GM23338 (cell line): ENCODE data around the gene COX11. TPM values are rescaled to one million over a fixed set of nuclear protein-coding genes. Genes with fewer than 3 reads are reported as not detected.

ENCODE experiments used
- ATAC-seq: fragments of 200-7000 bp; cut with Tn5 transposase; 3 replicates; pipeline ENCODE4 v1.9.1; 2020
- DNase-seq: peaks from one replicate; pipeline ENCODE4 v3.0.0-alpha.2; 2015; ENCODE audit warnings: low spot score
- H2AFZ ChIP-seq: fragments of 200-600 bp; sonication (generic); 2 replicates; pipeline ENCODE4 v1.8.0; 2016; ENCODE audit warnings: antibody characterized with exemption, mild to moderate bottlenecking, moderate library complexity
- H3F3A ChIP-seq: fragments of 200-600 bp; sonication (generic); replicated peaks from 2 replicates; pipeline ENCODE4 v1.8.0; 2017; ENCODE audit warnings: antibody characterized with exemption, mixed run types, low read depth
- H3K27ac ChIP-seq: fragments of 200-600 bp; sonication (generic); 2 replicates; pipeline ENCODE4 v1.6.1; 2016; ENCODE audit warnings: low read depth
- H3K27me3 ChIP-seq: fragments of 200-600 bp; sonication (generic); 2 replicates; pipeline ENCODE4 v1.8.0; 2016; ENCODE audit warnings: mild to moderate bottlenecking, mixed run types, moderate library complexity; ENCODE audit not compliant: insufficient read depth
- H3K36me3 ChIP-seq: fragments of 200-600 bp; sonication (generic); 2 replicates; pipeline ENCODE4 v1.8.0; 2016; ENCODE audit warnings: mild to moderate bottlenecking; ENCODE audit not compliant: insufficient read depth
- H3K4me1 ChIP-seq: fragments of 200-600 bp; sonication (generic); 2 replicates; pipeline ENCODE4 v1.8.0; 2016; ENCODE audit warnings: mild to moderate bottlenecking, moderate library complexity; ENCODE audit not compliant: insufficient read depth
- H3K4me2 ChIP-seq: fragments of 200-600 bp; sonication (generic); 2 replicates; pipeline ENCODE4 v1.7.1; 2017; ENCODE audit warnings: mixed run types
- H3K4me3 ChIP-seq: fragments of 200-600 bp; sonication (generic); 2 replicates; pipeline ENCODE4 v1.6.1; 2016; ENCODE audit warnings: mixed run types
- H3K79me2 ChIP-seq: fragments of 200-600 bp; sonication (generic); replicated peaks from 2 replicates; pipeline ENCODE4 v1.8.0; 2017; ENCODE audit warnings: mild to moderate bottlenecking; ENCODE audit not compliant: insufficient read depth
- H3K9me2 ChIP-seq: fragments of 200-600 bp; sonication (generic); 2 replicates; pipeline ENCODE4 v1.8.0; 2017; ENCODE audit not compliant: insufficient read depth
- H4K20me1 ChIP-seq: fragments of 200-600 bp; sonication (generic); replicated peaks from 2 replicates; pipeline ENCODE4 v1.8.0; 2017; ENCODE audit warnings: mild to moderate bottlenecking; ENCODE audit not compliant: insufficient read depth
- H3K27ac Mint-ChIP-seq: 2 replicates; pipeline ENCODE4 v1.8.0; 2020; ENCODE audit warnings: inconsistent platforms, mild to moderate bottlenecking, moderate library complexity, mixed read lengths
- H3K27me3 Mint-ChIP-seq: 3 replicates; pipeline ENCODE4 v1.8.0; 2022; ENCODE audit warnings: low read depth, mild to moderate bottlenecking, moderate library complexity, mixed read lengths, inconsistent platforms; ENCODE audit not compliant: insufficient read depth, poor library complexity
- H3K36me3 Mint-ChIP-seq: 3 replicates; pipeline ENCODE4 v1.8.0; 2021; ENCODE audit warnings: low read depth, mild to moderate bottlenecking, inconsistent platforms, moderate library complexity, mixed read lengths
- H3K4me1 Mint-ChIP-seq: 3 replicates; pipeline ENCODE4 v1.8.0; 2020; ENCODE audit warnings: mild to moderate bottlenecking, inconsistent platforms, mixed read lengths
- H3K4me3 Mint-ChIP-seq: 3 replicates; pipeline ENCODE4 v1.8.0; 2021; ENCODE audit warnings: moderate library complexity, mild to moderate bottlenecking, inconsistent platforms, mixed read lengths
- H3K9me3 Mint-ChIP-seq: 3 replicates; pipeline ENCODE4 v1.8.0; 2020; ENCODE audit warnings: moderate library complexity, mild to moderate bottlenecking, inconsistent platforms, mixed read lengths
- EZH2 ChIP-seq: fragments of 200-600 bp; sonication (generic); IDR thresholded peaks from one replicate; pipeline ENCODE4 v1.8.0; 2017; ENCODE audit warnings: antibody characterized with exemption, mild to moderate bottlenecking, low read depth; ENCODE audit not compliant: unreplicated experiment
- NANOG ChIP-seq: IDR thresholded peaks from 2 replicates; pipeline ENCODE4 v1.6.1; 2016; ENCODE audit warnings: antibody characterized with exemption, borderline replicate concordance
- STAT1 ChIP-seq: IDR thresholded peaks from one replicate; pipeline ENCODE4 v1.6.1; 2016; ENCODE audit warnings: antibody characterized with exemption; ENCODE audit not compliant: unreplicated experiment
- ZNF331 ChIP-seq: fragments of 250-450 bp; sonication (Bioruptor Pico); IDR thresholded peaks from 2 replicates; pipeline ENCODE4 v1.5.0; 2020; ENCODE audit warnings: low read depth, mild to moderate bottlenecking, moderate library complexity
- polyA plus RNA-seq: library from polyadenylated mRNA; unstranded; fragments of >200 nt; fragmentation: Nextera tagmentation; extraction: Ambion mirVana; gene quantifications from 2 replicates; pipeline ENCODE4 v1.2.1, GENCODE V29; 2016
- total RNA-seq: library from RNA; depleted of rRNA; stranded (reverse); fragments of >200 nt; shearing (Covaris generic); gene quantifications from 2 replicates; pipeline ENCODE4 v1.2.3, GENCODE V29; 2014
- TF ChIP-seq, protein P1 (sequence below): fragments of 250-450 bp; sonication (Bioruptor Pico); IDR thresholded peaks from 2 replicates; pipeline ENCODE4 v1.5.0; 2020; ENCODE audit warnings: mild to moderate bottlenecking, moderate library complexity

The COX11 gene
- total and polyA plus RNA-seq, 2 experiments from 2014 or later, result 53.7 to 56.7 TPM

DNA sequence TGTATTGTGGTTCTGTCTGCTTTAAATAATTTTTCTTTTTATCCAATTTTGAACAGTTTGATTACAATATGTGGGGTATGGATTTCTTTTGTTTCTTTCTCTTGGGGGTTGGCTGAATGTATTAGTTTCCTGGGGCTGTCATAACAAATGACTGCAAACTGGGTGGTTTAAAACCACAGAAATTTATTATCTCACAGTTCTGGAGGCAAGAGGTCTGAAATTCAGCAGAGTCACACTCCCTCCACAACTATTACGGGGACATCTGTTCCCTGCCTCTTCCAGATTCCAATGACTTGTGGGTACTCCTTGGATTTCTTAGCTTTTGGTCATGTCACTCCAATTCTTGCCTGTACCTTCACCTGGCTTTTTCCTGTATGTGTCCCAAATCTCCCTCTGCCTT is 23.7 kb downstream of the COX11 start (continued):
- TF ChIP-seq, protein P1, sequence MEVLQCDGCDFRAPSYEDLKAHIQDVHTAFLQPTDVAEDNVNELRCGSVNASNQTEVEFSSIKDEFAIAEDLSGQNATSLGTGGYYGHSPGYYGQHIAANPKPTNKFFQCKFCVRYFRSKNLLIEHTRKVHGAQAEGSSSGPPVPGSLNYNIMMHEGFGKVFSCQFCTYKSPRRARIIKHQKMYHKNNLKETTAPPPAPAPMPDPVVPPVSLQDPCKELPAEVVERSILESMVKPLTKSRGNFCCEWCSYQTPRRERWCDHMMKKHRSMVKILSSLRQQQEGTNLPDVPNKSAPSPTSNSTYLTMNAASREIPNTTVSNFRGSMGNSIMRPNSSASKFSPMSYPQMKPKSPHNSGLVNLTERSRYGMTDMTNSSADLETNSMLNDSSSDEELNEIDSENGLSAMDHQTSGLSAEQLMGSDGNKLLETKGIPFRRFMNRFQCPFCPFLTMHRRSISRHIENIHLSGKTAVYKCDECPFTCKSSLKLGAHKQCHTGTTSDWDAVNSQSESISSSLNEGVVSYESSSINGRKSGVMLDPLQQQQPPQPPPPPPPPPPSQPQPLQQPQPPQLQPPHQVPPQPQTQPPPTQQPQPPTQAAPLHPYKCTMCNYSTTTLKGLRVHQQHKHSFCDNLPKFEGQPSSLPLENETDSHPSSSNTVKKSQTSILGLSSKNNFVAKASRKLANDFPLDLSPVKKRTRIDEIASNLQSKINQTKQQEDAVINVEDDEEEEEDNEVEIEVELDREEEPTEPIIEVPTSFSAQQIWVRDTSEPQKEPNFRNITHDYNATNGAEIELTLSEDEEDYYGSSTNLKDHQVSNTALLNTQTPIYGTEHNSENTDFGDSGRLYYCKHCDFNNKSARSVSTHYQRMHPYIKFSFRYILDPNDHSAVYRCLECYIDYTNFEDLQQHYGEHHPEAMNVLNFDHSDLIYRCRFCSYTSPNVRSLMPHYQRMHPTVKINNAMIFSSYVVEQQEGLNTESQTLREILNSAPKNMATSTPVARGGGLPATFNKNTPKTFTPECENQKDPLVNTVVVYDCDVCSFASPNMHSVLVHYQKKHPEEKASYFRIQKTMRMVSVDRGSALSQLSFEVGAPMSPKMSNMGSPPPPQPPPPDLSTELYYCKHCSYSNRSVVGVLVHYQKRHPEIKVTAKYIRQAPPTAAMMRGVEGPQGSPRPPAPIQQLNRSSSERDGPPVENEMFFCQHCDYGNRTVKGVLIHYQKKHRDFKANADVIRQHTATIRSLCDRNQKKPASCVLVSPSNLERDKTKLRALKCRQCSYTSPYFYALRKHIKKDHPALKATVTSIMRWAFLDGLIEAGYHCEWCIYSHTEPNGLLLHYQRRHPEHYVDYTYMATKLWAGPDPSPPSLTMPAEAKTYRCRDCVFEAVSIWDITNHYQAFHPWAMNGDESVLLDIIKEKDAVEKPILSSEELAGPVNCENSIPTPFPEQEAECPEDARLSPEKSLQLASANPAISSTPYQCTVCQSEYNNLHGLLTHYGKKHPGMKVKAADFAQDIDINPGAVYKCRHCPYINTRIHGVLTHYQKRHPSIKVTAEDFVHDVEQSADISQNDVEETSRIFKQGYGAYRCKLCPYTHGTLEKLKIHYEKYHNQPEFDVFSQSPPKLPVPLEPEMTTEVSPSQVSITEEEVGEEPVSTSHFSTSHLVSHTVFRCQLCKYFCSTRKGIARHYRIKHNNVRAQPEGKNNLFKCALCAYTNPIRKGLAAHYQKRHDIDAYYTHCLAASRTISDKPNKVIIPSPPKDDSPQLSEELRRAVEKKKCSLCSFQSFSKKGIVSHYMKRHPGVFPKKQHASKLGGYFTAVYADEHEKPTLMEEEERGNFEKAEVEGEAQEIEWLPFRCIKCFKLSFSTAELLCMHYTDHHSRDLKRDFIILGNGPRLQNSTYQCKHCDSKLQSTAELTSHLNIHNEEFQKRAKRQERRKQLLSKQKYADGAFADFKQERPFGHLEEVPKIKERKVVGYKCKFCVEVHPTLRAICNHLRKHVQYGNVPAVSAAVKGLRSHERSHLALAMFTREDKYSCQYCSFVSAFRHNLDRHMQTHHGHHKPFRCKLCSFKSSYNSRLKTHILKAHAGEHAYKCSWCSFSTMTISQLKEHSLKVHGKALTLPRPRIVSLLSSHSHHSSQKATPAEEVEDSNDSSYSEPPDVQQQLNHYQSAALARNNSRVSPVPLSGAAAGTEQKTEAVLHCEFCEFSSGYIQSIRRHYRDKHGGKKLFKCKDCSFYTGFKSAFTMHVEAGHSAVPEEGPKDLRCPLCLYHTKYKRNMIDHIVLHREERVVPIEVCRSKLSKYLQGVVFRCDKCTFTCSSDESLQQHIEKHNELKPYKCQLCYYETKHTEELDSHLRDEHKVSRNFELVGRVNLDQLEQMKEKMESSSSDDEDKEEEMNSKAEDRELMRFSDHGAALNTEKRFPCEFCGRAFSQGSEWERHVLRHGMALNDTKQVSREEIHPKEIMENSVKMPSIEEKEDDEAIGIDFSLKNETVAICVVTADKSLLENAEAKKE (CRISPR knock-in tag), result no peak

DNA sequence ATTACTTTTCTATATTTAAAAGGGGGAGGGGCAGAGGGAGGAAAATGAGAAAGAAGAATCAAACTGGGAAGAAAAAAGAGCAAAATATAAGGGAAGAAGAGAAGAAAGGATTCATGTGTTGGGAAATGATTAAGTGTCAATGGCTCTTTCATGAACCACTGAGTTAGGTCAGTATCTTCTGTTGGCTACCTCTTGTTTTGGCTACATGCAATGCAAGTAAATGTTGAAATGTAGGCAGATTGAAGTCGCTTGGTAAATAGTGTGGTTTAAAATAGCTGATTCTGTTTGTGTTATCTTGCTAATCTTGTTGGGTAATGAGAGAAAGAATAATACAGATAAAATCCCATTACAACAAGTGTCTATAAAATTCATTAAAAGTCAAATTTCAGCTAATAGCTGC is 27.2 kb downstream of the COX11 start:
- H3F3A ChIP-seq, result no peaks in the 10 kb centered on the region
- Mint-ChIP-seq H3K27me3 (no peaks in the 10 kb centered on the region), H3K27ac (no peak overlapping the region), H3K36me3 (peaks cover 59% of the 10 kb centered on the region), H3K9me3 (no peaks in the 10 kb centered on the region), H3K4me1 (no peaks in the 10 kb centered on the region), H3K4me3 (no peak overlapping the region)
- ATAC-seq (no peak), DNase-seq (no peak)
- no peak overlapping the region for H3K4me2 ChIP-seq
- H3K27me3 ChIP-seq, result no peaks in the 10 kb centered on the region
- H3K9me2 ChIP-seq, result no peaks in the 10 kb centered on the region
- no peak overlapping the region for H3K4me3 ChIP-seq
- H3K79me2 ChIP-seq, result no peaks in the 10 kb centered on the region
- no peak overlapping the region for H3K27ac ChIP-seq
- 0 out of 2 replicates have a peak, but pooled peaks cover 2% of the 10 kb centered on the region for H4K20me1 ChIP-seq
- H3K4me1 ChIP-seq, result no peaks in the 10 kb centered on the region
- H2AFZ ChIP-seq, result no peak overlapping the region
- H3K36me3 ChIP-seq, result peaks cover 44% of the 10 kb centered on the region
- TF ChIP-seq NANOG, result no peak

DNA sequence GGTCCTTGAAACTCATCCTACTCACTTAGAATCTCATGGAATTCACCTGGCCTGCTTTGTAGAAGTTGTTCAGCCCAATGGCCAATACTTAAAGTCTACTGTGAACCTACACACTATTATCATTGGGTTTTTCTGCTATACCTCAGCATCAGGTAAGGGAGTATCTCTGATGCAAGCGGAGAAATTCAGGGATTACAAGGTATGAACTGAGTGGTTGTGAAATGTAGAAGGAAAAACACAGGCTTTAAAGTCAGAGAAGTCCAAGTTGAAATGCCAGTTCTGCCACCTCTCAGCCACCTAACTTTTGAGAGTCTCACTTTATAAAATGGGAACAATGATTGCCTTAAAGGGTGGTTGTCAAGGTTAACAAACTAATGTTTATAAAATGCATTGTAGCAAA is 31.0 kb downstream of the COX11 start:
- H4K20me1 ChIP-seq, result 0 out of 2 replicates have a peak, but pooled peaks cover 3% of the 10 kb centered on the region
- H3K4me2 ChIP-seq, result no peak overlapping the region
- H3K4me1 ChIP-seq, result no peaks in the 10 kb centered on the region
- no peaks in the 10 kb centered on the region for H3K79me2 ChIP-seq
- Mint-ChIP-seq H3K4me1 (no peaks in the 10 kb centered on the region), H3K4me3 (no peak overlapping the region), H3K9me3 (no peaks in the 10 kb centered on the region), H3K36me3 (peaks cover 83% of the 10 kb centered on the region), H3K27me3 (no peaks in the 10 kb centered on the region), H3K27ac (no peak overlapping the region)
- no peak overlapping the region for H2AFZ ChIP-seq
- no peaks in the 10 kb centered on the region for H3K9me2 ChIP-seq
- DNase-seq, result no peak
- no peaks in the 10 kb centered on the region for H3K27me3 ChIP-seq
- H3K36me3 ChIP-seq, result peaks cover 70% of the 10 kb centered on the region
- ATAC-seq, result no peak
- no peaks in the 10 kb centered on the region for H3F3A ChIP-seq
- no peak overlapping the region for H3K4me3 ChIP-seq
- H3K27ac ChIP-seq, result no peak overlapping the region
- TF ChIP-seq, protein P1 (CRISPR knock-in tag), result no peak
- TF ChIP-seq STAT1 (no peak), EZH2 (no peak), ZNF331 (CRISPR knock-in tag) (no peak)
